ENCODE measurements around the gene CERS5. TPM values are rescaled to one million over a fixed set of nuclear protein-coding genes. Genes with fewer than 3 reads are reported as not detected.

Gene CERS5
- total RNA-seq, 4 donors from 2014 or later: 30.3 to 45.5 (median 40.5) TPM

DNA sequence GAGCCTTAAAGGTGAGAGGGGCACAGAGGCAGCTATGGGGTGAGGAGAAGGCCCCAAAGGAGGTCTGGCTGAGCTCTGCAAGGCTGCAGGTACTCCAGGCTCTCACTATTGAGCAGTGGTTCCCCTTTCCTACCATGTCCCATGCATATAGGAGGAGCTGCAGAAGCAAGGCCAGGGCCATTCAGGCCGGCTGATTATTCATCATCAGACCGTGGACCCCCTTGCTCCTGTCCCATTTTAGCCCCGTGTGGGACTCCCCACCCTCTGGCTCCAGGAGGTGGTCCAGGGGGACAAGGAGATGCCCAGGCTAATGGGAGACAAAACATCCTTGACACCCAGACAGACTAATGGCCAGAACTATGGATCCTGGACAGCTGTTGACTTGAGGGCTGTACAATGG lies 60.3 kb downstream of the CERS5 start:
- Histone ChIP-seq H3K27ac (no peak overlapping the region), H3K4me1 (peaks cover 0 to 62% (median 35%) of the 10 kb centered on the region in 4 donors), H3K36me3 (no peaks in the 10 kb centered on the region), H3K9me3 (no peaks in the 10 kb centered on the region), H3K27me3 (no peaks in the 10 kb centered on the region), H3K4me3 (no peak overlapping the region)
- WGBS, 2 donors: 63 to 85% methylated on average over 3 of the region's 3 CpGs
- TF ChIP-seq POLR2A (IDR thresholded peaks at IDR 0.05): no peak
- TF ChIP-seq, protein P1, sequence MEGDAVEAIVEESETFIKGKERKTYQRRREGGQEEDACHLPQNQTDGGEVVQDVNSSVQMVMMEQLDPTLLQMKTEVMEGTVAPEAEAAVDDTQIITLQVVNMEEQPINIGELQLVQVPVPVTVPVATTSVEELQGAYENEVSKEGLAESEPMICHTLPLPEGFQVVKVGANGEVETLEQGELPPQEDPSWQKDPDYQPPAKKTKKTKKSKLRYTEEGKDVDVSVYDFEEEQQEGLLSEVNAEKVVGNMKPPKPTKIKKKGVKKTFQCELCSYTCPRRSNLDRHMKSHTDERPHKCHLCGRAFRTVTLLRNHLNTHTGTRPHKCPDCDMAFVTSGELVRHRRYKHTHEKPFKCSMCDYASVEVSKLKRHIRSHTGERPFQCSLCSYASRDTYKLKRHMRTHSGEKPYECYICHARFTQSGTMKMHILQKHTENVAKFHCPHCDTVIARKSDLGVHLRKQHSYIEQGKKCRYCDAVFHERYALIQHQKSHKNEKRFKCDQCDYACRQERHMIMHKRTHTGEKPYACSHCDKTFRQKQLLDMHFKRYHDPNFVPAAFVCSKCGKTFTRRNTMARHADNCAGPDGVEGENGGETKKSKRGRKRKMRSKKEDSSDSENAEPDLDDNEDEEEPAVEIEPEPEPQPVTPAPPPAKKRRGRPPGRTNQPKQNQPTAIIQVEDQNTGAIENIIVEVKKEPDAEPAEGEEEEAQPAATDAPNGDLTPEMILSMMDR (IDR thresholded peaks at IDR 0.05): no peak
- TF ChIP-seq EP300 (IDR thresholded peaks at IDR 0.05): no peak
- no peak for DNase-seq (ENCODE audit: low spot score in 2 of 2)

DNA sequence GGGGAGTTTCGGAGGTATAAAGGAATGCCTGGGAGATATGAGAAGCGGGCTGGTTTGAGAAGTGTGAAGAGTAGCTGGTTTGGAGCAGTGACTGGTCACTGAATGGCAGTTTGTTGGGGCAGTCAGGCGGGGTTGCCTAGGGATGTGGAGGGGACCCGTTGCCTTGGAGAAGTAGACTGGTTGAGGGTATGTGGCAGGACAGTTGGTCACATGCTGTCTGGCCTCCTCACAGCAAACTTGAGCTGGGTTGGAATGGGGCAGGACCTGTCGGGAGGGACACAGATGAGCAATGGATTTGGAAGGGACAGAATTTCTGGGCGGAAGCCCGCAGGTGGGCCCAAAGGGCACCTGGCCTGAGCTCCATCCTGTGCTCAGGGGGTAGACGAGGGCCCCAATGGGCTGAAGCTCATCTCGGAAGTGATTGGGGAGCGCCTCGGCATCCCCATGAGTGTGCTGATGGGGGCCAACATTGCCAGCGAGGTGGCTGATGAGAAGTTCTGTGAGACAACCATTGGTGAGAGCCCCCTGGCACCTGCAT lies 61.2 kb downstream of the CERS5 start:
- TF ChIP-seq EP300 (IDR thresholded peaks at IDR 0.05): no peak
- no peak for TF ChIP-seq POLR2A (IDR thresholded peaks at IDR 0.05)
- no peaks in the 10 kb centered on the region for H3K27me3 ChIP-seq
- H3K9me3 ChIP-seq: no peaks in the 10 kb centered on the region
- H3K4me3 ChIP-seq: no peak overlapping the region
- peaks cover 0 to 5% (median 0%) of the 10 kb centered on the region in 3 donors for H3K36me3 ChIP-seq
- 92 to 93% methylated on average over 12 of the region's 12 CpGs for WGBS, 2 donors
- peaks cover 0 to 57% (median 30%) of the 10 kb centered on the region in 4 donors for H3K4me1 ChIP-seq
- no peak for DNase-seq (ENCODE audit: low spot score in 2 of 2)
- no peak overlapping the region for H3K27ac ChIP-seq

DNA sequence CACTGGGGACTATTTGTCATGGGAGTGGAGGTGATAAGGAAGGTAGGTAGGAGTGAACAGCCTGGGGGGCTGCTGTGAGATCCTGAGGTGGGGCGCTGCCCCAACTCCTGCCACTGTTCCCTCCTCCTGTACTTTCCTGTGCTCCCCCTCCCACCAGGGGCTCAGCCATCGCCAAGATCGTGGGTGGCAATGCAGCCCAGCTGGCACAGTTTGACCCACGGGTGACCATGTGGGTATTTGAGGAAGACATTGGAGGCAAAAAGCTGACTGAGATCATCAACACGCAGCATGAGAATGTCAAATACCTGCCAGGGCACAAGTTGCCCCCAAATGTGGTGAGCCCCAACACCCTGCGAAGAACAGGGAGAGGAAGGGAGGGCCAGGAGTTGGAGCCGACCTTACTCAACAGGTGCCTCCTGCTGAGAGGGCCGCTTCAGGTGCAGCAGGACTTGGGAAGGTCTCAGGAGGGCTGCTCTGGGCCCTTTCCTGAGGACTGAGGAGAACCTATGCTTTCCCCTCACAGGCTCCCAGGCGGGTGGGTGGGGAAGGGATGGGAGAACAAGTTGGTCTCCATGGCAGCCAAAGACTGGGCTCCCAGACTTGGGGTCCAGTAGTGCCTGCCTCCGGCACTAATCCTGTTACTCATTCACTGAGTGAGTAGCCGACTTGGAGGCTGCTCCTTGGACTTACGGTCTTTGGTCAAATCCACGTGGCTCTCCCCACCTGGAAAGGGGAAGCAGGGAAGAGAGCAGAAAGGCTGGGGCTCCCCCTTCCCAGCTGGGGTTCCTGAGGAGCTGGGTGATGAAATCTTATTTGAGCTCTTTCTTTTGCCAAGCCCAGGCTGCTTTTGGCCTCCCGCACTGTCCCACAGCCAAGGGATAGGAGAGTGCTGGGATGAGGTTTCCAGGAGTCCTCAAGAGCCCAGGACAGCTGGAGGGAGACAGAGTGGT lies 62.5 kb downstream of the CERS5 start:
- Histone ChIP-seq H3K4me1 (peaks cover 0 to 44% (median 17%) of the 10 kb centered on the region in 4 donors), H3K27ac (peak overlapping the region in 2 of 4 donors; percentile 35 to 63), H3K36me3 (peaks cover 0 to 18% (median 0%) of the 10 kb centered on the region in 3 donors), H3K27me3 (no peaks in the 10 kb centered on the region), H3K9me3 (no peaks in the 10 kb centered on the region), H3K4me3 (peak overlapping the region in 2 of 4 donors; percentile 7 to 17)
- 72 to 77% methylated on average over 11 to 14 of the region's 14 CpGs for WGBS, 2 donors
- no peak for DNase-seq (ENCODE audit: low spot score in 2 of 2)
- TF ChIP-seq EP300 (IDR thresholded peaks at IDR 0.05) (no peak), POLR2A (IDR thresholded peaks at IDR 0.05) (no peak)
- TF ChIP-seq, protein P1 (IDR thresholded peaks at IDR 0.05): no peak

- WGBS, 2 donors: 32 to 38% methylated on average over 11 to 13 of the region's 13 CpGs
- TF ChIP-seq, protein P1 (IDR thresholded peaks at IDR 0.05): no peak
- peak in 1 of 2 donors; percentile 41 for TF ChIP-seq EP300 (IDR thresholded peaks at IDR 0.05)
- TF ChIP-seq POLR2A (IDR thresholded peaks at IDR 0.05): peak in 1 of 2 donors; percentile 45
- Histone ChIP-seq H3K9me3 (no peaks in the 10 kb centered on the region), H3K27ac (peak within 1 kb of the TSS; percentile 17 to 67 (median 52)), H3K4me3 (peak within 1 kb of the TSS in 2 of 4 donors; percentile 7 to 17), H3K27me3 (no peaks in the 10 kb centered on the region), H3K36me3 (peaks cover 0 to 26% (median 7%) of the 10 kb centered on the region in 3 donors), H3K4me1 (peaks cover 0 to 37% (median 16%) of the 10 kb centered on the region in 4 donors)
- DNase-seq (ENCODE audit: low spot score in 2 of 2): peak in 1 of 2 donors; percentile 30
These were observed 63.3 kb downstream of the CERS5 start, which contains the start of gene GPD1 for GRCh38 chr12:50103767-50104321. TSS of gene GPD1 (plus strand) at chr12:50104008. CDS start at chr12:50104051, 43 bp downstream.

GRCh38 chr12:50103351-50103750 lies 63.8 kb downstream of the CERS5 start:
- no peak overlapping the region for H3K4me3 ChIP-seq
- peaks cover 0 to 37% (median 16%) of the 10 kb centered on the region in 4 donors for H3K4me1 ChIP-seq
- TF ChIP-seq, protein P1 (IDR thresholded peaks at IDR 0.05): no peak
- no peak for TF ChIP-seq EP300 (IDR thresholded peaks at IDR 0.05)
- peak overlapping the region in 3 of 4 donors; percentile 42 to 67 (median 63) for H3K27ac ChIP-seq
- peaks cover 0 to 31% (median 11%) of the 10 kb centered on the region in 3 donors for H3K36me3 ChIP-seq
- H3K9me3 ChIP-seq: no peaks in the 10 kb centered on the region
- 86 to 100% methylated on average over 2 of the region's 2 CpGs for WGBS, 2 donors
- H3K27me3 ChIP-seq: no peaks in the 10 kb centered on the region
- DNase-seq (ENCODE audit: low spot score in 2 of 2): no peak
